Ishikawa (cell line): ENCODE results near the gene CNTNAP4.

Experiments
- CEBPB ChIP-seq: IDR thresholded peaks from 2 replicates; pipeline ENCODE4 v1.6.1; 2012
- CREB1 ChIP-seq: IDR thresholded peaks from 2 replicates; pipeline ENCODE4 v1.6.1; 2012; ENCODE audit warnings: low read depth
- EGR1 ChIP-seq: IDR thresholded peaks from 2 replicates; pipeline ENCODE4 v1.6.1; 2012
- EP300 ChIP-seq: IDR thresholded peaks from 2 replicates; pipeline ENCODE4 v1.6.1; 2012; ENCODE audit warnings: borderline replicate concordance
- FOXM1 ChIP-seq: IDR thresholded peaks from 2 replicates; pipeline ENCODE4 v1.6.1; 2012; ENCODE audit warnings: low read depth, borderline replicate concordance
- NFIC ChIP-seq: IDR thresholded peaks from 2 replicates; pipeline ENCODE4 v1.6.1; 2012
- RAD21 ChIP-seq: IDR thresholded peaks from 2 replicates; pipeline ENCODE4 v1.6.1; 2012; ENCODE audit warnings: low read depth
- REST ChIP-seq: IDR thresholded peaks from 2 replicates; pipeline ENCODE4 v1.6.1; 2012; ENCODE audit warnings: low read depth, mild to moderate bottlenecking
- TAF1 ChIP-seq: IDR thresholded peaks from 2 replicates; pipeline ENCODE4 v1.6.1; 2012; ENCODE audit warnings: low read depth, mild to moderate bottlenecking
- TCF12 ChIP-seq: IDR thresholded peaks from 2 replicates; pipeline ENCODE4 v1.6.1; 2012; ENCODE audit warnings: low read depth
- TEAD4 ChIP-seq: IDR thresholded peaks from 2 replicates; pipeline ENCODE4 v1.6.1; 2012
- USF1 ChIP-seq: IDR thresholded peaks from 2 replicates; pipeline ENCODE4 v1.6.1; 2012
- YY1 ChIP-seq: IDR thresholded peaks from 2 replicates; pipeline ENCODE4 v1.6.1; 2012; ENCODE audit warnings: low read depth
- ZBTB7A ChIP-seq: IDR thresholded peaks from 2 replicates; pipeline ENCODE4 v1.6.1; 2012; ENCODE audit warnings: low read depth
- TF ChIP-seq, protein P1 (sequence below): IDR thresholded peaks from 2 replicates; pipeline ENCODE4 v1.6.1; 2012

The CNTNAP4 gene

GRCh38 chr16:76565542-76565941 lies 288.3 kb downstream of the CNTNAP4 start:
- TF ChIP-seq YY1 (no peak), NFIC (no peak), EGR1 (no peak), TAF1 (no peak), USF1 (no peak), ZBTB7A (no peak), TEAD4 (no peak), CREB1 (no peak)
- TF ChIP-seq, protein P1, sequence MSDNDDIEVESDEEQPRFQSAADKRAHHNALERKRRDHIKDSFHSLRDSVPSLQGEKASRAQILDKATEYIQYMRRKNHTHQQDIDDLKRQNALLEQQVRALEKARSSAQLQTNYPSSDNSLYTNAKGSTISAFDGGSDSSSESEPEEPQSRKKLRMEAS, result no peak

GRCh38 chr16:76571755-76572154 lies 294.6 kb downstream of the CNTNAP4 start:
- no peak for TF ChIP-seq EGR1
- no peak for TF ChIP-seq YY1
- TF ChIP-seq TEAD4, result no peak
- TF ChIP-seq USF1, result no peak
- no peak for TF ChIP-seq TAF1
- TF ChIP-seq, protein P1, result no peak
- no peak for TF ChIP-seq TCF12
- no peak for TF ChIP-seq CREB1

DNA sequence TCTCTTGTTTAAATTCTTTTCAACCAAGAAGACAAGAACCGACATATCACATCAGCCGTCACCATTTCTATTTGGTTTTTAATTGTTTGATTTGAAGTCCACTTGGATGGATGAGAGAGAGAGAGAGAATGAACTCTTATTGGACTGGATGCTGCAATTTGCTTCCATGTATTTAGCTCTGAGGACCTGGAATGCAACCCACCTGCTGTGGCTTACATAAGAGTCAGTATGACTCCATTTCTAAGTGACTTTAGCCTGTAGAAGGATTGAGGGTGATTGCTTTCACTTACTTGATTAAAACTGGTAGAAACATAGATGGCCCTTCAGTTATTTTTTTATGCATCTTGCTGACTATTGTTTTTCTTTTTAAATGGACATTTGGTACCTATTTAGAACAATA lies 296.1 kb downstream of the CNTNAP4 start:
- no peak for TF ChIP-seq CREB1
- no peak for TF ChIP-seq ZBTB7A
- TF ChIP-seq USF1, result no peak
- TF ChIP-seq TCF12, result no peak
- no peak for TF ChIP-seq FOXM1
- no peak for TF ChIP-seq YY1

GRCh38 chr16:76574651-76575050 lies 297.4 kb downstream of the CNTNAP4 start:
- TF ChIP-seq ZBTB7A (no peak), RAD21 (no peak), TCF12 (no peak), YY1 (no peak), NFIC (no peak)
- TF ChIP-seq, protein P1, result no peak

- no peak for TF ChIP-seq TAF1
- no peak for TF ChIP-seq REST
- TF ChIP-seq CEBPB, result no peak
- TF ChIP-seq FOXM1, result no peak
- TF ChIP-seq NFIC, result no peak
- TF ChIP-seq YY1, result no peak
- no peak for TF ChIP-seq TEAD4
- no peak for TF ChIP-seq TCF12
- no peak for TF ChIP-seq EGR1
- TF ChIP-seq EP300, result no peak
- no peak for TF ChIP-seq RAD21
- TF ChIP-seq, protein P1, result no peak
- TF ChIP-seq CREB1, result no peak
- TF ChIP-seq USF1, result no peak
- TF ChIP-seq ZBTB7A, result no peak
These were observed 299.3 kb downstream of the CNTNAP4 start for GRCh38 chr16:76576526-76576925.

DNA sequence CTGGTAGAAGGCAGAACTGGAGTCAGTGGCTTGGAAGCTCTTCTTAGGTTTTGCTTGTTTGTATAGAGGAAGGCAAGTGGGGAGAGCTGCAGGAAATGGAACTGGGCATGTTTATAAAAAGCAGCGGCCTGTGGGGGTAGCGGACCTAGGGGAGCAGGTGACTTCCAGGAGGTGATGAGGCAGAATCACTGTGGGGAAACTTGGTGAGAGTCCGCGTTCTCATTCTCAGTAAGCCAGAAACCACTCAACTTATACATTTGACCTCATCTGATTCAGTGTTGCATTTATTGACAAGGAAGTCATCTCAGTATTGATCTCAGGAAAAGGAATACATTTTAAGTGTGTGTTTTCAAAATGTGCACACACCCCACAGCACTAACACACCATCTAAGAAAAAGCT lies 299.8 kb downstream of the CNTNAP4 start:
- TF ChIP-seq TCF12, result no peak
- no peak for TF ChIP-seq TEAD4
- TF ChIP-seq CREB1, result no peak

- TF ChIP-seq, protein P1, result no peak
- no peak for TF ChIP-seq REST
- TF ChIP-seq ZBTB7A, result no peak
- TF ChIP-seq EGR1, result no peak
- no peak for TF ChIP-seq FOXM1
- no peak for TF ChIP-seq TAF1
- TF ChIP-seq CEBPB, result no peak
- no peak for TF ChIP-seq TEAD4
- TF ChIP-seq CREB1, result no peak
- TF ChIP-seq USF1, result no peak
- TF ChIP-seq RAD21, result no peak
- no peak for TF ChIP-seq YY1
These were observed 302.2 kb downstream of the CNTNAP4 start for GRCh38 chr16:76579277-76579922.
